ENCODE results near the gene ZNF462. TPM values are rescaled to one million over a fixed set of nuclear protein-coding genes. Genes with fewer than 3 reads are reported as not detected.

The ZNF462 gene
- total and polyA plus RNA-seq, 2 of the 13 experiments (the other 11 are each of a cell fraction or from before 2014, with no cell fraction given): not detected

DNA sequence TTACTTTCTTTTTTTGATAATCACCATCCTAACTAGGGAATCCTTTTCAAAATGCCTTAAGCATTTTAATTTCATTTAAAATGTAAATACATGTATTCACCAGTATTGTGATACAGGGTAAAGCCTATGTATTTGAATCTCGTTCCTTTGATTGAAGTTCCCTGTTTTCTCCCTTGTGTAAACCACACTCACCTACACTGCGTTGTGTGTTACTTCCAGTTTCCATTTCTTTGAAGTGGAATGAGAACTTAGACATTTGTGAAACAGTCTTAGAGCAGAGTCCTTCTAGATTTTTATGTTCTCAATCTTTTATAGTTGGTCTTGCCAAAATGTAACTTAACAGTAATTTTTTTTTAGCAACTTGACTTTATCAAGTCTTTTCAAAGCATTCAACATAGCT is 101.4 kb downstream of the ZNF462 start:
- Histone ChIP-seq H3K79me2 (ENCODE audit: insufficient read depth, low read length) (no peaks in the 10 kb centered on the region), H3K4me2 (ENCODE audit: low read depth, low read length) (no peak overlapping the region), H4K20me1 (ENCODE audit: insufficient read depth, low read length) (no peaks in the 10 kb centered on the region), H3K36me3 (replicated peaks in 1 of 2; ENCODE audit: control insufficient read depth in 1 of 2, insufficient read depth in 2 of 2, low read length in 2 of 2) (no peaks in the 10 kb centered on the region), H3K27me3 (ENCODE audit: control insufficient read depth in 1 of 2, insufficient read depth in 2 of 2, low read length in 2 of 2) (no peaks in the 10 kb centered on the region), H3K9ac (ENCODE audit: insufficient read depth, low read depth, low read length) (no peak overlapping the region), H3K27ac (ENCODE audit: extremely low read length, insufficient read depth, low read length) (no peak overlapping the region), H3K4me1 (ENCODE audit: insufficient read depth, low read length) (no peaks in the 10 kb centered on the region), H2AFZ (ENCODE audit: low read length) (no peak overlapping the region), H3K9me3 (ENCODE audit: low read length) (no peaks in the 10 kb centered on the region), H3K4me3 (replicated peaks in 1 of 3; ENCODE audit: insufficient read depth in 1 of 3, low read depth in 2 of 3, low read length in 3 of 3) (no peak overlapping the region)
- in situ Hi-C loops (cut with HindIII; ENCODE audit: extremely low pct_ligation_motif_present, low pct_unique_long_range_greater_than_20kb) (no loop called here), intact Hi-C loops (cut with micrococcal nuclease; ENCODE audit: unreplicated experiment) (no loop called here)
- FAIRE-seq (no peak), ATAC-seq (no peak), DNase-seq (ENCODE audit: low spot score) (no peak)
- POLR2A ChIA-PET: no interaction called here
- TF ChIP-seq, protein P1, sequence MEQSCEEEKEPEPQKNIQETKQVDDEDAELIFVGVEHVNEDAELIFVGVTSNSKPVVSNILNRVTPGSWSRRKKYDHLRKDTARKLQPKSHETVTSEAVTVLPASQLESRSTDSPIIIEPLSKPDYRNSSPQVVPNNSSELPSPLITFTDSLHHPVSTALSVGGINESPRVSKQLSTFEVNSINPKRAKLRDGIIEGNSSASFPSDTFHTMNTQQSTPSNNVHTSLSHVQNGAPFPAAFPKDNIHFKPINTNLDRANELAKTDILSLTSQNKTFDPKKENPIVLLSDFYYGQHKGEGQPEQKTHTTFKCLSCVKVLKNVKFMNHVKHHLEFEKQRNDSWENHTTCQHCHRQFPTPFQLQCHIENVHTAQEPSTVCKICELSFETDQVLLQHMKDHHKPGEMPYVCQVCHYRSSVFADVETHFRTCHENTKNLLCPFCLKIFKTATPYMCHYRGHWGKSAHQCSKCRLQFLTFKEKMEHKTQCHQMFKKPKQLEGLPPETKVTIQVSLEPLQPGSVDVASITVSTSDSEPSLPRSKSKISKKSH (CRISPR knock-in tag; IDR thresholded peaks at IDR 0.05; ENCODE audit: borderline replicate concordance): no peak
- TF ChIP-seq ZNF816 (CRISPR knock-in tag; IDR thresholded peaks at IDR 0.05; ENCODE audit: borderline replicate concordance): no peak
- no peak for TF ChIP-seq CC2D1A (CRISPR knock-in tag; IDR thresholded peaks at IDR 0.05)
- no peak for TF ChIP-seq TARDBP (CRISPR knock-in tag; IDR thresholded peaks at IDR 0.05)
- CTCF ChIA-PET (ENCODE audit: low intra/inter-chr PET ratio, low total read pairs): no interaction called here
- WGBS (ENCODE audit: low lambda C conversion rate): 16% methylated on average over 2 of the region's 2 CpGs
- no TSS peak for BruUV-seq (replicated peaks)

GRCh38 chr9:106964822-106965525 is 102.0 kb downstream of the ZNF462 start:
- no peak for ATAC-seq
- no TSS peak for BruUV-seq (replicated peaks)
- TF ChIP-seq AHDC1 (CRISPR knock-in tag; IDR thresholded peaks at IDR 0.05; ENCODE audit: borderline replicate concordance) (no peak), ZNF207 (IDR thresholded peaks at IDR 0.05; ENCODE audit: borderline replicate concordance) (no peak), ZNF569 (CRISPR knock-in tag; IDR thresholded peaks at IDR 0.05; ENCODE audit: borderline replicate concordance) (no peak), YEATS4 (CRISPR knock-in tag; IDR thresholded peaks at IDR 0.05; ENCODE audit: borderline replicate concordance) (no peak), HOXA9 (CRISPR knock-in tag; IDR thresholded peaks at IDR 0.05; ENCODE audit: borderline replicate concordance) (no peak), ZNF382 (CRISPR knock-in tag; IDR thresholded peaks at IDR 0.05; ENCODE audit: borderline replicate concordance) (no peak), NAIF1 (CRISPR knock-in tag; IDR thresholded peaks at IDR 0.05; ENCODE audit: borderline replicate concordance) (no peak)

More at GRCh38 chr9:106964822-106965525, 102.0 kb downstream of the ZNF462 start:
- no peak overlapping the region for H3K4me2 ChIP-seq (ENCODE audit: low read depth, low read length)
- no peaks in the 10 kb centered on the region for H3K36me3 ChIP-seq (replicated peaks in 1 of 2; ENCODE audit: control insufficient read depth in 1 of 2, insufficient read depth in 2 of 2, low read length in 2 of 2)
- ChIA-PET CTCF (ENCODE audit: low intra/inter-chr PET ratio, low total read pairs) (no interaction called here), POLR2A (no interaction called here)
- no peaks in the 10 kb centered on the region for H3K4me1 ChIP-seq (ENCODE audit: insufficient read depth, low read length)
- no peaks in the 10 kb centered on the region for H3K9me3 ChIP-seq (ENCODE audit: low read length)
- H3K79me2 ChIP-seq (ENCODE audit: insufficient read depth, low read length): no peaks in the 10 kb centered on the region
- DNase-seq (ENCODE audit: low spot score): no peak
- 4% methylated on average over 4 of the region's 4 CpGs for WGBS (ENCODE audit: low lambda C conversion rate)
- no peak overlapping the region for H3K9ac ChIP-seq (ENCODE audit: insufficient read depth, low read depth, low read length)
- no peak for FAIRE-seq
- intact Hi-C loops (cut with micrococcal nuclease; ENCODE audit: unreplicated experiment) (no loop called here), in situ Hi-C loops (cut with HindIII; ENCODE audit: extremely low pct_ligation_motif_present, low pct_unique_long_range_greater_than_20kb) (no loop called here)
- H4K20me1 ChIP-seq (ENCODE audit: insufficient read depth, low read length): no peaks in the 10 kb centered on the region
- H3K4me3 ChIP-seq (replicated peaks in 1 of 3; ENCODE audit: insufficient read depth in 1 of 3, low read depth in 2 of 3, low read length in 3 of 3): no peak overlapping the region
- no peak overlapping the region for H2AFZ ChIP-seq (ENCODE audit: low read length)
- no peak overlapping the region for H3K27ac ChIP-seq (ENCODE audit: extremely low read length, insufficient read depth, low read length)
- no peaks in the 10 kb centered on the region for H3K27me3 ChIP-seq (ENCODE audit: control insufficient read depth in 1 of 2, insufficient read depth in 2 of 2, low read length in 2 of 2)
